Fibroblast of skin of left quadriceps (primary cell): ENCODE results near the gene SMIM22.

Source experiments
- DNase-seq, 2 experiments: peaks; one replicate each; pipeline ENCODE4 v3.0.0-alpha.2; 2013; ENCODE audit warnings: low read depth in 2 of 2

SMIM22 gene

DNA sequence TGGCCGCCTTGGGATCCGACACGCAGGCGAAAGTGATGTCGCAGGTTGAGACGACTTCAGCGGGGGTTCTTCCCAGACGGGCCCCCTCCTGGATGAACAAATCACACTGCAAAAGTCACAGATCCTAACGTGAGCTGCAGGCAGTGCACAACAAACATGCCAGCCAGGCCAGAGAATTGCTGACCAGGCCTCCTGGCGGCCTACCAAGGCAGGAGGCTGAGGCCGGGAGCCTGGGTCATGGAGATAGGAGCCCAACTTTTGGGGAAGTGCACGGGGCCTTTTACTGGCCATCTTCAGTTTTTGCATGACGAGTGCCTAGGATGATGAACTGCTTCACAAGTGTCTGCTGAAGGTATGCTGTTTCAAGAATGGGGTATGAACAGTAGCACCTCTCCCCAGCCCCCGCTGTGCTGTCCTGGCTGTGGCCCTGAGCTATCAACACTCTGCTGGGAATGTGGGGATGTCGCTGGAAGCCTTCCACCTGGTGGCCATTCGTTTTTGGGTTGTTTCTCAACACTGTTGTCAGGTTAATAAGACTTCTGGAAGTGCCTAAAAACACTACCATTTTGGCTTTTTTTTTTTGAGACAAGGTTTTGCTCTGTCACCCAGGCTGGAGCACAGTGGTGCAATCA is 19.5 kb downstream of the SMIM22 start:
- no peak for DNase-seq

DNA sequence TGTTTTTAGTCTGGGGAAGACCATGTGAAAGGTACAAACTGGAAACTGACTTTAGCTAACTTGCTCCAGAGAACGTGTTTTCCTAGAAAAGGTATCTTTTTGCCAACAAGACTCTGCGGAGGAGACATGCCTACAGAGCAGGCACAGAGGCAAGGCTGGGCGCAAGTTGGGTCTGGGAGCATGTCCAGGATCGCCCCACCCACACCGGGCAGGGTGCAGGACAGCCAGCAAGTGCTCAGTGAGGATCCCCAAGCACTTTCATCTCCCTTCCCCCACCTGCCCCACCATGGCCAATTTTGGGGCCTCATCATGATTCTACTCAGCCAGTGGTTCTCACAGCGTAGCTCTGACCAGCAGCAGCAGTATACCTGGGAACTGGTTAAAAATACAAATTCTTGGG is 25.5 kb downstream of the SMIM22 start:
- DNase-seq, result no peak

GRCh38 chr16:4825196-4825595 is 30.0 kb downstream of the SMIM22 start:
- no peak for DNase-seq

DNA sequence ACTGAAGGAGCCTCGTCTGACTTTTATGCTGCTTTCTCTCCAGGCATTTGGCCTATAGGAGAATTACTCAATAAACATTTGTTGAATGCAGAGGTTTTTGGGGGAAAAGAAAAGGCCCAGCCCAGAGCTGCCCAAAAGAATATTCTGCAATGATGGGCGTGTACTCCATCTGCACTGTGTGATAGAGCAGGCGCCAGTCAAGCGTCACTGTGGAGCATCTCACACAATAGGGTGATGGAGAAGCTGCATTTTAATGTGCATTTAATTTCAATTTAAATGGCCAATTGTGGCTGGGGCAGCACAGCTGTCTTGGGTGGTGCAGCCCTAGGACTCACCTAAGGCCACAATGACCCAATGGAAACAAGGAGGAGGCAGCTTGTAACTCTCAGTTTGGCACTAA is 31.4 kb downstream of the SMIM22 start:
- DNase-seq, result no peak

GRCh38 chr16:4826980-4827379 is 31.8 kb downstream of the SMIM22 start:
- no peak for DNase-seq

DNA sequence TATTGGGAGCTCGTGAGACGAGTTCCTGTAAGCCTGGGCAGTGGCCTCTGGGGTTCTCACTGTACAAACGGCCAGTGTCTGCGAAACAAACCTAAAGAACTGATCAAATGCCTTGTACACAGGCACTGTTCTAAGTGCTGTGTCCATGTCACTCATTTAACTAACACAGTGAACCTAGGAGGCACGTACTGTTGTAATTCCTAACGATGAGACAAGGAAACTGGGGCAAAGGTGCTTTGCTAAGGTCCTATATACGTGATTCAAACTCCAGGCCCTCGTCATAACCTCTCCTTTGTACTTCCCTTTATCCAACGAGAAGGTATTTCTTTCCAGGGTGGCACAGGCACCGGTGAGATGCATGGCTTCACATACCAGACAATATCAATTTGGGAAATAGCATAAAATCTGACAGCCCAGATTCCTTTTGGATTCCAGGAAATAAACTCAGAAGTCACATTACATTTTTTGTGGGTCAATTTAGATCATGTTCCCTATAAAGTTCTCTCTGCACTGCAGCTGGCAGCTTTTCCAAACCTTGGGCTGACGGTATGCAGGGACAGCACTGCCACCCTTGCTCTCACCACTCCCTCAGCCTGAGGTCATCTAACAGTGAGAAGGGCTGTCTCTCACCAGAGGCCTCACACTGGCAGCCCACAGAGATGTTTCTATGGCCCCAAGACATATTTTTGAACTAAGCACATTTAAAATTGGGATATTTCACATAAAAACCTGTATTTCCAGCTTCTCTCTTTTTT is 33.6 kb downstream of the SMIM22 start:
- no peak for DNase-seq

GRCh38 chr16:4830408-4830807 is 35.2 kb downstream of the SMIM22 start:
- DNase-seq, result no peak

GRCh38 chr16:4831616-4832015 is 36.4 kb downstream of the SMIM22 start:
- no peak for DNase-seq

- DNase-seq, result no peak
Observed at GRCh38 chr16:4832698-4833343, 37.7 kb downstream of the SMIM22 start.

GRCh38 chr16:4833584-4833983 is 38.4 kb downstream of the SMIM22 start:
- no peak for DNase-seq

DNA sequence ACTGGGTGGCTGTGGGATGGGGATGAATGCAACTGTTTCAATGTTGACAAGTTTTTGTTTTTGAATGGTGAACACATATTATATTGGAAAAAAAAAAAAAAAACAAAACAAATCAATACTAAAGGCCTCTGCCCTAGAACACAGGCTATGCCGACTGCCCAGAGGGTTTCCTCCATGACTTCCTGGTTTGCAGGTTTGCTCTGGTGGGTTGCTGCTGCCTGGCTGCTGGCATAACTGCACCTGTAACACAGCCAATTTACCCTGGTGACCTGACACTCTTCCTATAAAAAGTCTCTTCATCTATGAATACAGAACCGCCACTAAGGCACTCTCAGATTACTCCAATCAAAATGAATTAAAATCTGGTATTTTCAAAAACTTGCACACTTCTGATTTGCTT is 41.6 kb downstream of the SMIM22 start:
- no peak for DNase-seq

GRCh38 chr16:4837733-4838501 is 42.7 kb downstream of the SMIM22 start:
- no peak for DNase-seq

- no peak for DNase-seq
Observed at GRCh38 chr16:4839942-4840341, 44.8 kb downstream of the SMIM22 start.

GRCh38 chr16:4840984-4841383 is 45.8 kb downstream of the SMIM22 start:
- DNase-seq, result no peak
